Heart left ventricle (tissue), 16 donors: ENCODE measurements around the gene DNAAF3. TPM values are rescaled to one million over a fixed set of nuclear protein-coding genes. Genes with fewer than 3 reads are reported as not detected.

Experiments used
- ATAC-seq, 4 donors: fragments of 200-7000 bp; cut with Tn5 transposase; one replicate each; pipeline ENCODE4 v1.9.1; 2020 to 2022; ENCODE audit warnings: moderate library complexity in 4 of 4, mild to moderate bottlenecking in 3 of 4, moderate number of reproducible peaks in 1 of 4
- DNase-seq, 5 donors: peaks; one replicate each; pipeline ENCODE4 v3.0.0-alpha.2; 2020
- H3K27ac ChIP-seq, 12 donors: fragments of 200-600 bp; sonication (generic) in 4 of 12; one replicate each; pipeline versions ENCODE4 v1.5.0 to v1.8.0; 2016 to 2022; ENCODE audit warnings: mild to moderate bottlenecking in 2 of 12
- H3K27me3 ChIP-seq, 9 donors: fragments of 200-600 bp; sonication (generic) in 2 of 9; one replicate each; pipeline versions ENCODE4 v1.5.1 to v1.8.0; 2016 to 2022; ENCODE audit warnings: mild to moderate bottlenecking in 3 of 9
- H3K36me3 ChIP-seq, 9 donors: fragments of 200-600 bp; sonication (generic) in 2 of 9; one replicate each; pipeline versions ENCODE4 v1.5.0 to v1.8.0; 2018 to 2022; ENCODE audit warnings: mild to moderate bottlenecking in 2 of 9
- H3K4me1 ChIP-seq, 12 donors: fragments of 200-600 bp; sonication (generic) in 4 of 12; one replicate each; pipeline versions ENCODE4 v1.5.0 to v1.8.0; 2016 to 2022; ENCODE audit warnings: mild to moderate bottlenecking in 3 of 12
- H3K4me3 ChIP-seq, 12 donors: fragments of 200-600 bp; sonication (generic) in 4 of 12; one replicate each; pipeline versions ENCODE4 v1.5.0 to v1.8.0; 2017 to 2022; ENCODE audit warnings: mild to moderate bottlenecking in 9 of 12, moderate library complexity in 4 of 12
- H3K9me3 ChIP-seq, 12 donors: fragments of 200-600 bp; sonication (generic) in 4 of 12; one replicate each; pipeline versions ENCODE4 v1.5.0 to v1.8.0; 2016 to 2022; ENCODE audit warnings: mild to moderate bottlenecking in 1 of 12
- CTCF ChIP-seq, 12 donors: fragments of 200-600 bp; sonication (generic) in 4 of 12; IDR thresholded peaks; one replicate each; pipeline versions ENCODE4 v1.5.0 to v1.8.0; 2018 to 2022; ENCODE audit warnings: antibody characterized with exemption in 12 of 12, mild to moderate bottlenecking in 5 of 12
- POLR2A ChIP-seq, 2 donors: fragments of 450-650 bp; IDR thresholded peaks; one replicate each; pipeline ENCODE4 v1.6.1; 2017; ENCODE audit warnings: antibody characterized with exemption in 2 of 2, mild to moderate bottlenecking in 2 of 2, moderate library complexity in 2 of 2
- WGBS, 4 donors: extraction: QIAGEN DNeasy Blood & Tissue Kit in 2 of 4; methylation state at CpG; one replicate each; pipeline versions ENCODE4 v1.1.5 to v1.1.7; 2013 to 2018; 5-methylcytosine and 5-hydroxymethylcytosine counted together
- intact Hi-C, 10 donors: fragments of 100-400 bp; cut with DNase I; formaldehyde crosslinking; loops; one replicate each; pipeline versions ENCODE4 v1.11.1 to v1.14.2; 2022
- polyA plus RNA-seq, 2 donors: library from polyadenylated mRNA; stranded (reverse); fragments of 200-250 nt; gene quantifications; one replicate each; pipeline ENCODE4 v1.2.3, GENCODE V29; 2013
- total RNA-seq, 9 donors: library from RNA; depleted of rRNA in 2 of 9; stranded (reverse); fragments of >200 nt in 2 of 9; fragmentation: NEBNext Ultra II Directional in 3 of 9; extraction: Animal tissue kit (Norgen Biotek cat#: 25700) in 3 of 9; gene quantifications; one replicate each; pipeline versions ENCODE4 v1.1.0 to v1.2.4, GENCODE V29; 2016 to 2023
- donor health status: ischemic (EF 13 %, LVEDD 7.1; RV severe dilation, severe dysfunction).
- donor health status: healthy with polysubstance abuse.
- donor health status: DM: no; HTN: yes; CAD: no.
- donor health status: DM: no; HTN: no; CAD: no.
- donor health status: ischemic (EF 25% LVEDD 6.9; RV normal size, moderate dysfunction).
- donor health status: ischemic (EF 25% LVEDD 5.7; RV mildly dilated, moderate dysfunction).
- donor health status: healthy.
- donor health status: DM: yes; HTN: yes; CAD: no.
- donor health status: ischemic (EF 35%, LVEDD 5.7; RV mildly dilated, moderate dysfunction).
- donor health status: nonischemic (EF 11% LVEDD 7.7; RV severe dilation, severe dysfunction).
- donor health status: DM: yes; HTN: yes; CAD: no.
- donor health status: PGD.
- donor health status: ischemic (EF 29% LVEDD 5.4; RV normal size, mild dysfunction).
- donor health status: nonischemic (EF 23%, LVEDD 6.1; RV moderate dilation, normal function).

The DNAAF3 gene
- total and polyA plus RNA-seq, 11 donors = 0.56 to 5.7 (median 2.1) TPM

GRCh38 chr19:55116232-55116858 is 50.1 kb downstream of the DNAAF3 start:
- peak overlapping the region; percentile 90 to 99 (median 96) for H3K27ac ChIP-seq
- H3K27me3 ChIP-seq = no peaks in the 10 kb centered on the region
- intact Hi-C loops = loop anchor here in 1 of 10 donors (2.0 to 5.0 kb wide), 2 partner anchors 41 to 54 kb away; partner anchors contain the start of genes RDH13 and TNNI3
- H3K4me1 ChIP-seq = peaks cover 5 to 64% (median 47%) of the 10 kb centered on the region in 12 donors
- H3K36me3 ChIP-seq = peaks cover 0 to 12% (median 7%) of the 10 kb centered on the region in 9 donors
- peak overlapping the region; percentile 66 to 98 (median 90) for H3K4me3 ChIP-seq
- 0 to 1% (median 1%) methylated on average over 25 of the region's 25 CpGs for WGBS, 4 donors
- TF ChIP-seq POLR2A (IDR thresholded peaks at IDR 0.05) = no peak
- TF ChIP-seq CTCF (IDR thresholded peaks at IDR 0.05) = no peak
- peak; percentile 17 to 42 (median 30) for ATAC-seq
- peak; percentile 77 to 83 (median 81) for DNase-seq
- no peaks in the 10 kb centered on the region for H3K9me3 ChIP-seq

GRCh38 chr19:55115446-55116065 is 50.9 kb downstream of the DNAAF3 start:
- H3K27me3 ChIP-seq = no peaks in the 10 kb centered on the region
- ATAC-seq (peak in 1 of 4 donors; percentile 8), DNase-seq (peak in 1 of 5 donors; percentile 68)
- H3K4me1 ChIP-seq = peaks cover 5 to 67% (median 48%) of the 10 kb centered on the region in 12 donors
- no peaks in the 10 kb centered on the region for H3K9me3 ChIP-seq
- peak overlapping the region; percentile 90 to 99 (median 96) for H3K27ac ChIP-seq
- H3K4me3 ChIP-seq = peak overlapping the region; percentile 66 to 98 (median 90)
- H3K36me3 ChIP-seq = peaks cover 0 to 14% (median 7%) of the 10 kb centered on the region in 9 donors
- intact Hi-C loops = loop anchor here in 2 of 10 donors (2.0 to 5.0 kb wide), 3 partner anchors 27 to 53 kb away; partner anchors contain the start of genes RDH13 (in 1 of the 2) and TNNI3 (in 1 of the 2)
- 25 to 37% (median 27%) methylated on average over 13 of the region's 13 CpGs for WGBS, 4 donors
- no peak for TF ChIP-seq CTCF (IDR thresholded peaks at IDR 0.05)
- no peak for TF ChIP-seq POLR2A (IDR thresholded peaks at IDR 0.05)

GRCh38 chr19:55114566-55115145 is 51.8 kb downstream of the DNAAF3 start:
- ATAC-seq (no peak), DNase-seq (no peak)
- intact Hi-C loops = loop anchor here in 2 of 10 donors (2.0 to 5.0 kb wide), 2 partner anchors 26 to 43 kb away; partner anchors contain the start of gene TNNI3 (in 1 of the 2)
- Histone ChIP-seq H3K27me3 (no peaks in the 10 kb centered on the region), H3K27ac (peak overlapping the region; percentile 90 to 99 (median 96)), H3K4me3 (peak overlapping the region in 8 of 12 donors; percentile 13 to 98 (median 90)), H3K4me1 (peaks cover 5 to 70% (median 48%) of the 10 kb centered on the region in 12 donors), H3K36me3 (peaks cover 0 to 21% (median 13%) of the 10 kb centered on the region in 9 donors), H3K9me3 (no peaks in the 10 kb centered on the region)
- TF ChIP-seq CTCF (IDR thresholded peaks at IDR 0.05) (no peak), POLR2A (IDR thresholded peaks at IDR 0.05) (no peak)
- WGBS, 4 donors = 72 to 80% (median 73%) methylated on average over 9 of the region's 9 CpGs
